Erythroblast (primary cell): Measurements from ENCODE around the gene ARHGDIA.
A peak's percentile ranks its signal among the peaks of the same experiment; 100 is the strongest.

Experiments
- DNase-seq, 2 experiments: peaks; one replicate each; lab custom pipeline; 2025; lab: John Stamatoyannopoulos, UW
- GATA1 ChIP-seq: IDR thresholded peaks from 2 replicates; pipeline ENCODE4 v1.6.1; 2011; ENCODE audit warnings: low read depth, mild to moderate bottlenecking, control low read depth, low read length, moderate library complexity
- POLR2A ChIP-seq: IDR thresholded peaks from 2 replicates; pipeline ENCODE4 v1.6.1; 2011; ENCODE audit warnings: mild to moderate bottlenecking, low read length

ARHGDIA gene

DNA sequence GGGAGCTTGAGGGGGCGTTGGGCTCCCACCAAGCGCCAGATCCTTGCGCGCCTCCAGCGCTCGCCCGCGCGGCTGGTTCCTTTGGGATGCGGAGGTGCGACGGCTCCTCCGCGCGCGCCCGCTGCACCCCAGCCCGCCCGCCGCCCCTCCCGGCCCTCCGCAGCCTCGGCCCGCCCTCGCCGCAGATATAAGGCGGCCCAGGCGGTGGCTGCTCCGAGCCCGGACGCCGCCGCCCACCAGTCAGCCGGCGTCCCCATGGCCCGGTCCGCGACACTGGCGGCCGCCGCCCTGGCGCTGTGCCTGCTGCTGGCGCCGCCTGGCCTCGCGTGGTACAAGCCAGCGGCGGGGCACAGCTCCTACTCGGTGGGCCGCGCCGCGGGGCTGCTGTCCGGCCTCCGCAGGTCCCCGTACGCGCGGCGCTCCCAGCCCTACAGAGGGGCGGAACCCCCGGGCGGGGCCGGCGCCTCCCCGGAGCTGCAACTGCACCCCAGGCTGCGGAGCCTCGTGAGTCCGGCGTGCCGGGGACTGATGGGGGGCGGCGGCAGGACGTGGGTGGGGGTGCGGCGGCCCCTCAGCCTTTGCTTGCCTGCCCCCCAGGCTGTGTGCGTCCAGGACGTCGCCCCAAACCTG lies 31.0 kb upstream of the ARHGDIA start, which contains the start of gene NPB:
NPB (plus strand) TSS at position 216 of the 630 bp plus-strand sequence; CDS start at position 256, 40 bp downstream.
- TF ChIP-seq GATA1 = no peak
- TF ChIP-seq POLR2A = peak; percentile 4
- DNase-seq = peak; percentile 74 to 81

DNA sequence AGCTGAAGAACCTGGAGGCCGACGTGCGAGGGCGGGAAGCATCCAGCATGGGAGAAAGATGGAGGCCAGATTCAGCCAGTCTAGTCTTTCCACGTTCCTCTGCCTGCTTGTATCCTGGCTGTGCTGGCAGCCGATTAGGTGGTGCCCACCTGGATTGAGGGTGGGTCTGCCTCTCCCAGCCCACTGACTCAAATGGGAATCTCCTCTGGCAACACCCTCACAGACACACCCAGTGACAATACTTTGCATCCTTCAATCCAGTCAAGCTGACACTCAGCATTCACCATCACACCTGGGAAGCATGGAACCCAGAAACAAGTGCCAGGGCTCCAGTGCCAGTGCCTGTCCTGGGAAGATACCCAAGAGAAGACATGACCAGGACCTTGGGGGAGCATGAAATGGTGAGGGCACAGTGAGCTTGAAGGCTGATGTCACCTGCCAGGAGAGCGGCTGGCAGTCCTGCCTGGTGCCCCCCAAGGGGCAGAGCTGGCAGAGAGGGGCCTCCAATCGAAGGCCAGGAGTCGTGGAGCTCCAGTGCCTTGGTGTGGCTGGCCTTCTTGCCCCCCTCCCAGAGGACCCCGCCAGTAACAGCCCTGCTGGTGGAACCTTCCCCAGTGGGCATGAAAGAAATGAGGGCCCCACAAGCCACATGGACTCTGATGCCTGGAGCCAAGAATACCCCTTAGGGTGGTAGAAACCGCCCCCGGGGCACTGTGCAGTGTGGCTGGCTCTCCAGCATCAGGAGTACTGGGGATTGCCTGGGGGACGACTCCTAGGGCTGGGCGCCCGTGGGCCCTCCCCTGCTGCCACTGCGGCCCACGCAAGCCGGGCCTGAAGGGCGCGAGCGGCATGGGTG lies 30.3 kb upstream of the ARHGDIA start:
- DNase-seq = no peak
- TF ChIP-seq POLR2A (peak; percentile 28), GATA1 (no peak)

DNA sequence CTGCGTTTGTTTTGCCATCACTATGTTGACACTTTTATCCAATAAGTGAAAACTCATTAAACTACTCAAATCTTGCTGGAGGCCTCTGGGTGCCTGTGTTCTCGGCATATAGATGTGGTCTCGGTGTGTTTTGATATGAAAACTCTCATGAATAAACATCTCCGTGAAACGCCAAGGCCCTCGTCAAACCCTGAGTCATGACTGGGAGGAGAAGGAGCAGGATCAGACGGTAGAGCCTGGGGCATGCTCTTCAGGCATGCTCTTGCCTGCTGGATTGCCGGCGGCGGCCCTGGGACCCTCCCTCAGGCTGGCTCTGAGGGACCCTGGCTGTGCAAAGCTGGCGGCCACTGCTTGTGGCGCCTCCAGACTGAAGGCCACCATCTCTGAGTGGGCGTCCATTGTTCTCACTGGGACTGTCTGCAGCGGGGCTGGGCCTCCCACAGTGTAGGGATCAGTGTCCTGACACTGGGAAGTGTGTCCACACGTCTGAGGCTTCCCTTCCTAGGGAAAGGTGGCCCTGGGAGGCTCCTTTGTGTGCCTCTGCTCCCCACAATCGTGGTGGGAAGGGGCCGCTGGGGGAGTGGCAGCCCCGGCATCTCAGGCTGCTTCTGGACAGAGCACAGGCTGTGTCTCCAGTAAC lies 29.2 kb upstream of the ARHGDIA start:
- DNase-seq = no peak
- TF ChIP-seq GATA1 = no peak
- TF ChIP-seq POLR2A = peak; percentile 23

DNA sequence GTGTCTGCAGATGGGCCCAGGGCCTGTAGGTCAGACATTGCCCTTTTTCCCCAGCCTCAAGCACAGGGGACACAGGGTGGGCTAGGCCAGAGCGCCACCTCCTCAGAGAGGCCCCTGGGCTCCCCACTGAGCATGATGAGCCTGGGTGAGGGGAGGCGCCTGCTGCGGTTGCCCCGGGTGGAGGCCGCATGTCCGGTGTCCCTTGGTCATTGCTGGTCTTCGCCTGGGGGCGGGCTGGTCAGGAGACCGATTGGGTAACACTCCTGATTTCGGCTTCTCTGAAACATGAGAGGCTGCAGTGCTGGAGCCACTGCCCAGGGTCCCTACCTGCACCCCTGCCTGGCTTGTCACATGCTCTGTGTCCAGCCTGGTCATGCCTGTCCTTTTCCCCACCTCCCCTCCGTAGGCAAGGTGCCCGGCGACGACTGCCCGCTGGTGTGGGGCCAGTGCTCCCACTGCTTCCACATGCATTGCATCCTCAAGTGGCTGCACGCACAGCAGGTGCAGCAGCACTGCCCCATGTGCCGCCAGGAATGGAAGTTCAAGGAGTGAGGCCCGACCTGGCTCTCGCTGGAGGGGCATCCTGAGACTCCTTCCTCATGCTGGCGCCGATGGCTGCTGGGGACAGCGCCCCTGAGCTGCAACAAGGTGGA lies 28.5 kb upstream of the ARHGDIA start:
- no peak for DNase-seq
- TF ChIP-seq POLR2A (no peak), GATA1 (no peak)

DNA sequence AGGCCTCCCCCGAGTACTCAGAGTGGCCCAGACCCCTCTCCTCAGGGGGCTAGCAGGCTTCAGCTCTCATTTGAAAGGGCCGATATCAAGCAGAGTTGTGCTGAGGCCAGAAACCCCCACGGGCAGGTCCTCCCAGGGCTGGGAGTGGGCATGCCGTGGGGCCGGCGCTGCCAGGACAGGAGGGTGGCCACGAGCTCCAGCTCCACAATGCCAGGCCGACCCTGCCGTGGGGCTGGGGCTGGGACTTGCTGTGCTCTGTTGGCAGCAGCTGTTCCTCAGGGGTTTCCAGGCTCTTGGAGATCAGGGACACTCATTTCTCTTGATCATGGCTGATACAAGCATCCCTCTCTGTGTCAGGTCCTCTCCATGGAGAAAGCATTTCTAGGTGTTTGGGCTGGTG lies 27.7 kb upstream of the ARHGDIA start:
- TF ChIP-seq GATA1 (no peak), POLR2A (no peak)
- no peak for DNase-seq

DNA sequence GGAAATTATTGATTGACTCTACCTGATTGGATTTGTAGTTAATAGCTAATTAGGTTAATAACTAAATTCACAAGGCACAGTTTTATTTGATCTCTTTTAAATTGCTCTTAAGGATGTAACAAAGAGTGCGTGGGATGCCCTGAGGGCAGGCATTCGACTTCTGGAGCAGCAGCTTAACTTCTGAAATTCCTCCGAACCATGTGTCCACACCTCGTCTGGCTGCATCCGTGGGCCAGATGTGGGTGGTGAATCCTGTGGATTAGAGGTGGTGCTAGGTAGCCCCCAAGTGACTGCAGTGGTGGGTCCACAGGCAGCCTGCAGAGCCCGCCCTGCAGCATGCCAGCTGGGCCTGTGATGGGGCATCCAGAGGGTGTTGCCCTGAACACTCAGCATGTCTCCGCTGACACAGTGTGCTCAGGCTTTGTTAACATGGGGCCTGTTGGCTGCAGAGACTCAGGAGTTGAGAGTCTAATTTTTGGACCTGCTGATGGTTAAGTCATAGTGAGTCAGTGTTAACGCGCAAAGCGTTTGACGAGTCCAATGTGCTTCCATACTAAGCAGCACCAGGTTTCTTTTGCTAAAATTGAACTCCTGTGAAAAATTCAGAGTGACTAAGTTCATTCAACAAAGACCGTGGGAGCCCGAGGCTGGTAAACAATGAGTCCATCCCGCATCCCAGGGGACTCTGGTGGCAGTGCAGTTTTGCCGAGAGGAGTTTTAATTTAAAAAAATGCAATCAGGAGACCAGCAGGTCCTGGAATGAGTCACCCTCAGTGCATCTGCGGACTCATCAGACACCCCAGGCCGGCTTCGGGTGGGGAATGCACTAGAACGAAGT lies 27.1 kb upstream of the ARHGDIA start:
- no peak for DNase-seq
- no peak for TF ChIP-seq GATA1
- no peak for TF ChIP-seq POLR2A

DNA sequence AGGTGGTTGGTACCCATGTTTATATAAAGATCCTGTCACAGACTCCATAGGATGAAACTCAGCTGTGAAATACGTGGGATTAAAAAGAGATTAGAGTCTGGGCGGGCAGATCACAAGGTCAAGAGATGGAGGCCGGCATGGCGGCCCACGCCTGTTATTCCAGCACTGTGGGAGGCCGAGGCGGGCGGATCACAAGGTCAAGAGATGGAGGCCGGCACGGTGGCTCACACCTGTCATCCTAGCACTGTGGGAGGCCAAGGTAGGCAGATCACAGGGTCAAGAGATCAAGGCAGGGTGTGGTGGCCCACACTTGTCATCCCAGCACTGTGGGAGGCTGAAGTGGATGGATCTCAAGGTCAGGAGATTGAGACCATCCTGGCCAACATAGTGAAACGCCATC lies 24.3 kb upstream of the ARHGDIA start:
- DNase-seq = no peak
- TF ChIP-seq POLR2A = no peak
- TF ChIP-seq GATA1 = no peak

DNA sequence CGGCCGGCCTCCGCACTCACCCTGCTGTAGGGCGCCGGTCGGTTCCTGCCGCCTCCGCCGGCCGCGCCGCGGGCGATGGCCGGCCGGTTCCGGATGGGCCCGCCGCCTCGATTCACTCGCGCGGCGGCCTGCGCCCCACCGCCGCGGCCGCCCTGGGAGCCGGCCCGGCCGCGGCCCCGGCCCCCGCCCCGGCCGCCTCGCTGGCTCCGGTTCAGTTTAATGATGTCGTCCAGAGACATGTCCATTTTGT lies 20.1 kb upstream of the ARHGDIA start:
- DNase-seq = no peak
- no peak for TF ChIP-seq POLR2A
- TF ChIP-seq GATA1 = no peak

DNA sequence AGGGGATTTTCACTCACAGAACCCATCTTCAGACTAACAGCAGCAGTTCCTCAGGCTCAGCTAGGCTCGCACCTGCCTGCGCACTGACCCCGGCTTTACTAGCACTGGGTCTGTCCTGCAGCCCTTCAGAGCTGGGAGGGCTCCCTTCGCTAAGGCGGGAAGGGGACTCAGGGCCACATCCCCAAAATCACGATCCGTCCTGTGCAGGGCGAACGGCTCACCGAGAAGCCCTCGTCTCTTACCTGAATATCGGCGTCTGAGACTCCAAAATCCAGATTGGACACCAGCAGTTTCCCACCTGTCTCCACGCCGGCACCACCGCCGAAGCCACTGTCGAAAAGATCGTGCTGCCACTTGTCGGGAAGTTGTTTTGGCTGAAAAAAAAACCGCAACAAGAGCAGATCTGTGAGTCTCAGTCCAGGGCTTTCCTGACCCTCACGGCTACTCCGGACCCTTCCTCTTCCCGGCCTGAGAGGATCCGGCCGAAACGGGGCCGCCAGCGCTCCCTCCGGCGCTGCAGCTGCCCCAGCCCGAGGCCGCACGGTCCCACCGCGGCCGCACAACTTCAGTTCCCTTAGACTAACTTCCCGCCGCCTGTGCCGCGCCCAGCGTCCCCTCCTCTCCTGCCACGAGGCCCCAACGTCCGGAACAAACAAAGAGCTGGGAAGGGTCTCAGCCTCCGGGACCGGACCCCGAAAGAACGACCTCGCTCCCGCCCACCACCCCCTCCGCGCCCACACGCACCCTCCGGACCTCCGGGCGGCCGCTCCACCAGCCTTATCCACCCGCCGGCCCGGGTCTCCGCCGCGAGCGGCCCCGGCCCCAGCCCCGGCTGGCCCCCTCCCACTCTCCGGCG lies 19.5 kb upstream of the ARHGDIA start:
- peak; percentile 64 to 67 for DNase-seq

DNA sequence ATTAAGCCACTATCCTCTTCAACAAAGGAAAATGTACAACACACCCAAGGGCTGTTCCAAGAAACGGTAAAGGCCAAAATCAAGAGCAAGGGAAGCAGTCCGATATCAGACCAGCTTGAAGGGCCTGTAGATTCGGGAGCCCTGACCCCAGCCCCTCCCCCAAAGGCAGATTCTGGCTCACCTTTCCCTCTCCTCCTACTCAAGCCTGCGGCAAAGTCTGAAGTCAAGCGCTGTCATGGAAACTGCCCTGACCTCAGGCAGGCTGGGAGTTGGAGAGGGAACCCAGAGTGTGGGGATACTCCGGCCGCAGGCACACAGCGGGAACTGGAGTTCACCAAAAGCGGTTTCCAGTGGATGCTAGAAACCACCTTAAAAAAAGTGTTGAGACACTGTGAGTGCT lies 18.5 kb upstream of the ARHGDIA start:
- no peak for TF ChIP-seq POLR2A
- no peak for TF ChIP-seq GATA1
- DNase-seq = no peak

More for the DNA sequence above, 19.5 kb upstream of the ARHGDIA start:
- TF ChIP-seq POLR2A (no peak), GATA1 (no peak)

DNA sequence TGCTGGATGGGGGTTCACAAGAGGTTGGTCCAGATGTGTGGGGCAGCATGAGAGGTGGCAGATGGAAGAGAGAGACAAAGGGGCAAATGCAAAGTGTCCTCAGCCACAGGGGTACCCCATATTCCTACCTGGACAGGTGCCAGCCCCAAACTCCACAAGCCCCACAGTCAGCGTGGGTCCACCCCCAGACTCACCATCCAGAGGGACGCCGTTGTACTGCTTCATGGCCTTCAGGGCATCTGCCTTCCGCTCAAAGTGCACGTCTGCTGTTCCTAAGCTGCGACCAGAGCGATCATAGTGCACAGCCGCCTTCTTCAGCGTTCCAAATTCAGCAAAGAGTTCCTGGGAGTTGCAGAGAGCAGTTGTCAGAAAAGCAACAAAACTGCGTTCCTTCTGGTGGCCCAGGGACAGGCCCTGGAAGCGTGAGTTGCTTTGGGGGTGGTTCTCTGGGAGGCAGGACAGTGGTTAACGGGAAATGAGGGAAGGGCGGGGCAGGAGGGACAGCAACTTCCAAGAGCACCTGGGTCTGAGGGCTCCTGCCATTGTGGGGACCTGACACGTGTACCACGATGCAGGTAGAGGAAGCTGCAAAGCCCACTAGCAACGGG lies 18.0 kb upstream of the ARHGDIA start:
- TF ChIP-seq POLR2A (no peak), GATA1 (no peak)
- DNase-seq = no peak
